ENCODE data around the gene TCF15. TPM values are rescaled to one million over a fixed set of nuclear protein-coding genes. Genes with fewer than 3 reads are reported as not detected.

The TCF15 gene
- total and polyA plus RNA-seq, 2 of the 13 experiments (the other 11 are each of a cell fraction or from before 2014, with no cell fraction given): not detected

- 32% methylated on average over 20 of the region's 20 CpGs for WGBS (ENCODE audit: low lambda C conversion rate)
- POLR2A ChIA-PET: no interaction called here
- no peak for ATAC-seq
Measured at GRCh38 chr20:568097-568652, 41.9 kb downstream of the TCF15 start.

GRCh38 chr20:564192-564591 is 45.9 kb downstream of the TCF15 start:
- 46% methylated on average over 3 of the region's 3 CpGs for WGBS (ENCODE audit: low lambda C conversion rate)
- Histone ChIP-seq H3K4me1 (ENCODE audit: insufficient read depth, low read length) (no peaks in the 10 kb centered on the region), H3K4me2 (ENCODE audit: low read depth, low read length) (no peak overlapping the region), H3K27ac (ENCODE audit: extremely low read length, insufficient read depth, low read length) (no peak overlapping the region), H3K27me3 (ENCODE audit: control insufficient read depth in 1 of 2, insufficient read depth in 2 of 2, low read length in 2 of 2) (peaks cover 7 to 61% of the 10 kb centered on the region in 2 experiments; a peak in 4 of 5 replicates), H4K20me1 (ENCODE audit: insufficient read depth, low read length) (no peaks in the 10 kb centered on the region), H3K79me2 (ENCODE audit: insufficient read depth, low read length) (no peaks in the 10 kb centered on the region), H3K9me3 (ENCODE audit: low read length) (no peaks in the 10 kb centered on the region), H3K9ac (ENCODE audit: insufficient read depth, low read depth, low read length) (no peak overlapping the region), H2AFZ (ENCODE audit: low read length) (no peak overlapping the region), H3K4me3 (replicated peaks in 1 of 3; ENCODE audit: insufficient read depth in 1 of 3, low read depth in 2 of 3, low read length in 3 of 3) (no peak overlapping the region), H3K36me3 (replicated peaks in 1 of 2; ENCODE audit: control insufficient read depth in 1 of 2, insufficient read depth in 2 of 2, low read length in 2 of 2) (no peaks in the 10 kb centered on the region)
- BruUV-seq (replicated peaks): no TSS peak
- DNase-seq (ENCODE audit: low spot score) (no peak), ATAC-seq (no peak), FAIRE-seq (no peak)
- ChIA-PET CTCF (ENCODE audit: low intra/inter-chr PET ratio, low total read pairs) (no interaction called here), POLR2A (no interaction called here)
- in situ Hi-C loops (cut with HindIII; ENCODE audit: extremely low pct_ligation_motif_present, low pct_unique_long_range_greater_than_20kb) (loop anchor here (5.0 kb wide), 2 partner anchors 83 to 173 kb away; no protein-coding TSS in a partner anchor), intact Hi-C loops (cut with micrococcal nuclease; ENCODE audit: unreplicated experiment) (no loop called here)
- TF ChIP-seq ARID3A (IDR thresholded peaks at IDR 0.05; ENCODE audit: low read depth, low read length) (no peak), ZFP1 (CRISPR knock-in tag; IDR thresholded peaks at IDR 0.05) (no peak), ISL2 (CRISPR knock-in tag; IDR thresholded peaks at IDR 0.05) (no peak), ZNF691 (CRISPR knock-in tag; IDR thresholded peaks at IDR 0.05; ENCODE audit: borderline replicate concordance, low read depth) (no peak), ZNF3 (CRISPR knock-in tag; IDR thresholded peaks at IDR 0.05) (no peak), ZNF329 (CRISPR knock-in tag; IDR thresholded peaks at IDR 0.05; ENCODE audit: low read depth) (no peak), TAF15 (IDR thresholded peaks at IDR 0.05; ENCODE audit: low read depth, low read length, poor library complexity, severe bottlenecking) (no peak), ZNF468 (CRISPR knock-in tag; IDR thresholded peaks at IDR 0.05) (no peak), XRCC5 (optimal IDR thresholded peaks at IDR 0.05; ENCODE audit: low read length) (no peak), ZSCAN9 (CRISPR knock-in tag; IDR thresholded peaks at IDR 0.05; ENCODE audit: borderline replicate concordance) (no peak), U2AF1 (optimal IDR thresholded peaks at IDR 0.05; ENCODE audit: low read depth, low read length) (no peak), RFXAP (CRISPR knock-in tag; IDR thresholded peaks at IDR 0.05; ENCODE audit: borderline replicate concordance) (no peak), ZNF543 (CRISPR knock-in tag; IDR thresholded peaks at IDR 0.05) (no peak), ZFP82 (CRISPR knock-in tag; IDR thresholded peaks at IDR 0.05; ENCODE audit: borderline replicate concordance) (no peak)

More at GRCh38 chr20:568097-568652, 41.9 kb downstream of the TCF15 start:
- no peaks in the 10 kb centered on the region for H4K20me1 ChIP-seq (ENCODE audit: insufficient read depth, low read length)
- no peaks in the 10 kb centered on the region for H3K36me3 ChIP-seq (replicated peaks in 1 of 2; ENCODE audit: control insufficient read depth in 1 of 2, insufficient read depth in 2 of 2, low read length in 2 of 2)
- no TSS peak for BruUV-seq (replicated peaks)
- no peak overlapping the region for H3K27ac ChIP-seq (ENCODE audit: extremely low read length, insufficient read depth, low read length)
- FAIRE-seq: no peak
- H3K4me1 ChIP-seq (ENCODE audit: insufficient read depth, low read length): no peaks in the 10 kb centered on the region
- no peak overlapping the region for H3K9ac ChIP-seq (ENCODE audit: insufficient read depth, low read depth, low read length)
- intact Hi-C loops (cut with micrococcal nuclease; ENCODE audit: unreplicated experiment): no loop called here
- no peak for DNase-seq (ENCODE audit: low spot score)
- in situ Hi-C loops (cut with HindIII; ENCODE audit: extremely low pct_ligation_motif_present, low pct_unique_long_range_greater_than_20kb): no loop called here
- H3K4me3 ChIP-seq (replicated peaks in 1 of 3; ENCODE audit: insufficient read depth in 1 of 3, low read depth in 2 of 3, low read length in 3 of 3): no peak overlapping the region
- no peak overlapping the region for H2AFZ ChIP-seq (ENCODE audit: low read length)
- no peak for TF ChIP-seq ZNF772 (CRISPR knock-in tag; IDR thresholded peaks at IDR 0.05)
- TF ChIP-seq ZNF331 (CRISPR knock-in tag; IDR thresholded peaks at IDR 0.05): no peak
- 0 out of 2 replicates have a peak, but pooled peaks have one; percentile 29 for TF ChIP-seq BHLHE40 (IDR thresholded peaks at IDR 0.05; ENCODE audit: low read length)
- TF ChIP-seq ZSCAN25 (CRISPR knock-in tag; IDR thresholded peaks at IDR 0.05): no peak
- H3K9me3 ChIP-seq (ENCODE audit: low read length): no peaks in the 10 kb centered on the region
- CTCF ChIA-PET (ENCODE audit: low intra/inter-chr PET ratio, low total read pairs): no interaction called here
- peaks cover 11 to 65% of the 10 kb centered on the region in 2 experiments; a peak in 4 of 5 replicates for H3K27me3 ChIP-seq (ENCODE audit: control insufficient read depth in 1 of 2, insufficient read depth in 2 of 2, low read length in 2 of 2)
- no peak overlapping the region for H3K4me2 ChIP-seq (ENCODE audit: low read depth, low read length)
- no peaks in the 10 kb centered on the region for H3K79me2 ChIP-seq (ENCODE audit: insufficient read depth, low read length)

Measured in HepG2 (cell line).